ENCODE data around the gene STAG3. TPM values are rescaled to one million over a fixed set of nuclear protein-coding genes. Genes with fewer than 3 reads are reported as not detected.
A peak's percentile ranks its signal among the peaks of the same experiment; 100 is the strongest.

Gene STAG3
- total and polyA plus RNA-seq, 9 of the 15 experiments (the other 6 are each of a cell fraction or from before 2014, with no cell fraction given): 0.54 to 2.5 (median 1.7) TPM

DNA sequence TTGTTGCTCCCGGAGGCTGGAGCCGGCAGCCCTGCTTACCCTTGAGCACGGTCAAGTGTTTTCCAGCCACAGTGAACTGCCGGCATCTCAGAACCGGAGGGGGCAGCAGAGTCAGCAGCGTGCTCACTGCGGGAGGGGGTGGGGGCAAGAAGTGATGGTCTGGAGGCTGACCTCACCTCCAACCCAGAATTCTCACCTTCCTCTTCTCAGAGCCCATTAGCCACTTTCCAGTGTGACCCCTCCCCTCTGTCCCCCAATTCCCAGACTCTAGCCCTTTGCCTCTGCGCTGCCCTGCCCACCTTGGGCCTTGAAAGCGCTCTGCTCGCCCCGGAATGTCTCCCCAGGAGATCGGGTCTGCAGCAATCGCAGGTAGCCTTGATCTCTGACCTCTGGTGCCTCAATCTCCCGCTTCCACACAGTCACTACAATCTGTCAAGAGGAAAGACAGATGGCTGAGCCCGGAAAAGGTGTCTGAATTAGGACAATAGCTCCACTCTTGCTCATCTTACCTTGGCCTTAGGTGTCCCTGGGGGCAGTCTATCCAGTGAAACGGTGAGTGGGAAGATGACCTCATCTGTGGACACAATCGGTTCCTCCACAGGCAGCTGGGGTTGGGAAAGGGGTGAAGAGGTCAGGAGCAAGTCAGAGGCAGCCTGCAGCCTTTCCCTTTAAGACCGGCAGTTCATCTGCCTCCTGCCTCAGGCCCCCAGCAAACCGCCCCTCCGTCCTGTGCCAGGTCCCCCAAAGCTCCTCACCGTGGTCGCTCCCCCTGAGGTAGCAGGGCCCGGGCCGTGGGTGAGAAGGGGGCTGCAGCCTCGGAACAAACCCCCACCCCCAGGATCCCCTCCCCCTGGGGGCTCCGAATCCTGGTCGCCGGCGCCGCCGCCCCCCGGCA lies 20.1 kb upstream of the STAG3 start (continued):
- TF ChIP-seq NCOA6 (IDR thresholded peaks at IDR 0.05) (no peak), CTCFL (IDR thresholded peaks at IDR 0.05; ENCODE audit: borderline replicate concordance, insufficient read depth, low read depth, low read length, poor library complexity, severe bottlenecking) (peak; percentile 88)

- peak within 1 kb of the TSS; percentile 90 to 98 for H3K9ac ChIP-seq (ENCODE audit: insufficient read depth in 1 of 2, low read depth in 2 of 2, low read length in 2 of 2)
- H3K27me3 ChIP-seq (ENCODE audit: control insufficient read depth in 2 of 2, insufficient read depth in 2 of 2, low read length in 2 of 2): no peaks in the 10 kb centered on the region
- intact Hi-C loops (cut with micrococcal nuclease) (loop anchor here (1.0 to 5.0 kb wide), 3 partner anchors 9 to 114 kb away; no protein-coding TSS in a partner anchor), in situ Hi-C loops (cut with MboI) (no loop called here)
- ChIA-PET POLR2A (interaction anchor here (0.7 to 2.1 kb wide), 8 partner anchors 9 to 139 kb away, joined by 3 to 8 read pairs (median 3); partner anchors contain the start of gene LAMTOR4), CTCF (ENCODE audit: low intra/inter-chr PET ratio) (interaction anchor here (0.6 kb wide), 1 partner anchor 11 kb away, joined by 5 read pairs; no protein-coding TSS in a partner anchor)
- WGBS (ENCODE audit: insufficient coverage, low coverage, missing lambda C conversion rate): 2% methylated on average over 67 of the region's 87 CpGs
- BruUV-seq (replicated peaks): no TSS peak
- peak within 1 kb of the TSS; percentile 84 for H2AFZ ChIP-seq (ENCODE audit: low read depth, low read length)
- peak within 1 kb of the TSS; percentile 89 for H3K4me2 ChIP-seq (ENCODE audit: insufficient read depth, low read length)
- H3K9me3 ChIP-seq (replicated peaks; ENCODE audit: control insufficient read depth, insufficient read depth, low read depth, low read length): no peaks in the 10 kb centered on the region
- peaks cover 30% of the 10 kb centered on the region for H3K79me2 ChIP-seq (ENCODE audit: control insufficient read depth, insufficient read depth, low read length)
- peaks cover 36% of the 10 kb centered on the region for H3K36me3 ChIP-seq (ENCODE audit: control insufficient read depth, insufficient read depth, low read length)
- H4K20me1 ChIP-seq (replicated peaks; ENCODE audit: control insufficient read depth, insufficient read depth, low read length): peaks cover 10% of the 10 kb centered on the region
- H3K4me3 ChIP-seq: peak within 1 kb of the TSS; percentile 99
- peaks cover 35 to 74% of the 10 kb centered on the region in 2 experiments for H3K4me1 ChIP-seq (replicated peaks in 1 of 2; ENCODE audit: control insufficient read depth in 2 of 2, insufficient read depth in 2 of 2, low read length in 2 of 2)
- ATAC-seq: peak; percentile 87
- peak; percentile 84 for FAIRE-seq
- H3K9me1 ChIP-seq (ENCODE audit: control insufficient read depth, insufficient read depth, low read length): no peaks in the 10 kb centered on the region
- DNase-seq (ENCODE audit: extremely low read depth in 1 of 4, low spot score in 3 of 4): peak; percentile 97 to 100 (median 98)
- peak within 1 kb of the TSS; percentile 91 for H3K27ac ChIP-seq (ENCODE audit: extremely low read depth, low read depth, low read length)
- TF ChIP-seq C11orf30 (IDR thresholded peaks at IDR 0.05; ENCODE audit: low read depth) (peak; percentile 45), EGR1 (conservative IDR thresholded peaks at IDR 0.05) (peak; percentile 87), RAD21 (CRISPR knock-in tag; conservative IDR thresholded peaks at IDR 0.05 in 1 of 2, IDR thresholded peaks at IDR 0.05 in 1 of 2) (peak in 1 of 2 experiments; percentile 8; a peak in 1 of 4 replicates), MTF1 (CRISPR knock-in tag; IDR thresholded peaks at IDR 0.05; ENCODE audit: borderline replicate concordance) (no peak), HES1 (IDR thresholded peaks at IDR 0.05; ENCODE audit: low read depth) (peak; percentile 76; the same call in 1 of the 2 replicates), MEIS2 (IDR thresholded peaks at IDR 0.05; ENCODE audit: partially characterized antibody) (no peak), ZNF217 (CRISPR knock-in tag; IDR thresholded peaks at IDR 0.05) (no peak), KAT2B (IDR thresholded peaks at IDR 0.05; ENCODE audit: low read depth, low read length) (no peak), GABPB1 (CRISPR knock-in tag; IDR thresholded peaks at IDR 0.05) (peak; percentile 85), TAF7 (tag; IDR thresholded peaks at IDR 0.05) (0 out of 2 replicates have a peak, but pooled peaks have one; percentile 44), ZNF511 (CRISPR knock-in tag; IDR thresholded peaks at IDR 0.05) (0 out of 2 replicates have a peak, but pooled peaks have one; percentile 24)
These were observed 19.3 kb upstream of the STAG3 start, which contains the start of gene TRAPPC14 for GRCh38 chr7:100158229-100159098. TRAPPC14 (minus strand) TSS chr7:100158723; CDS start chr7:100158499, 224 bp downstream.

All from K562 (cell line).